Epidermal melanocyte (primary cell): ENCODE results near the gene CERS3.

Experiments used
- DNase-seq: peaks from one replicate; pipeline ENCODE4 v3.0.0; 2011; ENCODE audit warnings: low spot score; ENCODE audit not compliant: insufficient read length

The CERS3 gene

GRCh38 chr15:100385300-100386050 lies 143.3 kb downstream of the CERS3 start:
- DNase-seq, result no peak

GRCh38 chr15:100384108-100384410 lies 144.7 kb downstream of the CERS3 start:
- no peak for DNase-seq

DNA sequence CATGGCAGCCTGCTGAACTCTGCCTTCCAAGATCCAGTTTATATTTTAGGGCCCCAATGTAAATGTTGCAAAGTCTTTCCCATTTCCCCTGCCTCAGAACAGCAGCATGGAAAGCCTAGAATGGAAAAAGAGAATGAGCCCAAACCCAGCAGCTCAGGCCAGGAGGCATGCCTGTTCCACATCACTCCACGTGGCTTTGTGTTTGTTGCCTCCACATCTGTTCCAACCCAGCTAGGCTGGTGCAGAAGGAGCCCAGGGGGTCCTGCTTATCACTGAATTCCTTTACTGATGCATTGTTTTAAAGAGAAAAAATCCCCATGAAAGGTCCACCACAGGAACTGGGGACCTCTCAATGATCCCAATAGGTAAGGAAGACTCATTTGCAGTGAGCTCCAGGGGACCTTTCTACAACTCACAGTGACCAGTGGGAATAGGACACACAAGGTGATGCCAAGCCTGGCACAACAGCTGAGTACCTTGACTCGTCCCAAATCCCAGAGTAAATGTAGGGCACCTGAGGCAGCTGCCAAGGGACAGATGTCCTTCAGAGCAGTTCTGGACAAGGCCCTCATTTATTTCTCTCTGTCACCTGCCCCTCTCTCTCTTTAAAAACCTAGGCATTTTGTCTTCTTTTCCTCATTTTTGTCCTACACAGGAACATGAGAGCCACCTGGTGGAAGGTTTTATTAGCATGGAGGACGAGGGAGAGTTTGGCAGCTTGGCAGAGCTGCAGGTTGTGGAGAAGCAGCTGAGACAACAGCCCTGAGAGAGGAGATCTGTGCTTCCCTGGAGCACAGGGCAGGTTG lies 145.2 kb downstream of the CERS3 start:
- DNase-seq, result no peak

- DNase-seq, result no peak
Measured at GRCh38 chr15:100373942-100374341, 154.8 kb downstream of the CERS3 start.

- no peak for DNase-seq
Measured at GRCh38 chr15:100373120-100373896, 155.4 kb downstream of the CERS3 start.

GRCh38 chr15:100372739-100373119 lies 156.0 kb downstream of the CERS3 start:
- DNase-seq, result no peak

GRCh38 chr15:100355342-100355741 lies 173.4 kb downstream of the CERS3 start:
- no peak for DNase-seq

- no peak for DNase-seq
Measured at GRCh38 chr15:100353449-100353848, 175.3 kb downstream of the CERS3 start.

GRCh38 chr15:100350434-100351226 lies 178.1 kb downstream of the CERS3 start:
- no peak for DNase-seq
